Measurements from ENCODE around the gene TICRR. TPM values are rescaled to one million over a fixed set of nuclear protein-coding genes. Genes with fewer than 3 reads are reported as not detected.

The TICRR gene, protein sequence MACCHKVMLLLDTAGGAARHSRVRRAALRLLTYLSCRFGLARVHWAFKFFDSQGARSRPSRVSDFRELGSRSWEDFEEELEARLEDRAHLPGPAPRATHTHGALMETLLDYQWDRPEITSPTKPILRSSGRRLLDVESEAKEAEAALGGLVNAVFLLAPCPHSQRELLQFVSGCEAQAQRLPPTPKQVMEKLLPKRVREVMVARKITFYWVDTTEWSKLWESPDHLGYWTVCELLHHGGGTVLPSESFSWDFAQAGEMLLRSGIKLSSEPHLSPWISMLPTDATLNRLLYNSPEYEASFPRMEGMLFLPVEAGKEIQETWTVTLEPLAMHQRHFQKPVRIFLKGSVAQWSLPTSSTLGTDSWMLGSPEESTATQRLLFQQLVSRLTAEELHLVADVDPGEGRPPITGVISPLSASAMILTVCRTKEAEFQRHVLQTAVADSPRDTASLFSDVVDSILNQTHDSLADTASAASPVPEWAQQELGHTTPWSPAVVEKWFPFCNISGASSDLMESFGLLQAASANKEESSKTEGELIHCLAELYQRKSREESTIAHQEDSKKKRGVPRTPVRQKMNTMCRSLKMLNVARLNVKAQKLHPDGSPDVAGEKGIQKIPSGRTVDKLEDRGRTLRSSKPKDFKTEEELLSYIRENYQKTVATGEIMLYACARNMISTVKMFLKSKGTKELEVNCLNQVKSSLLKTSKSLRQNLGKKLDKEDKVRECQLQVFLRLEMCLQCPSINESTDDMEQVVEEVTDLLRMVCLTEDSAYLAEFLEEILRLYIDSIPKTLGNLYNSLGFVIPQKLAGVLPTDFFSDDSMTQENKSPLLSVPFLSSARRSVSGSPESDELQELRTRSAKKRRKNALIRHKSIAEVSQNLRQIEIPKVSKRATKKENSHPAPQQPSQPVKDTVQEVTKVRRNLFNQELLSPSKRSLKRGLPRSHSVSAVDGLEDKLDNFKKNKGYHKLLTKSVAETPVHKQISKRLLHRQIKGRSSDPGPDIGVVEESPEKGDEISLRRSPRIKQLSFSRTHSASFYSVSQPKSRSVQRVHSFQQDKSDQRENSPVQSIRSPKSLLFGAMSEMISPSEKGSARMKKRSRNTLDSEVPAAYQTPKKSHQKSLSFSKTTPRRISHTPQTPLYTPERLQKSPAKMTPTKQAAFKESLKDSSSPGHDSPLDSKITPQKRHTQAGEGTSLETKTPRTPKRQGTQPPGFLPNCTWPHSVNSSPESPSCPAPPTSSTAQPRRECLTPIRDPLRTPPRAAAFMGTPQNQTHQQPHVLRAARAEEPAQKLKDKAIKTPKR (N-terminal part only)
- 1.7 and 2.2 TPM in 2 replicates for total RNA-seq

DNA sequence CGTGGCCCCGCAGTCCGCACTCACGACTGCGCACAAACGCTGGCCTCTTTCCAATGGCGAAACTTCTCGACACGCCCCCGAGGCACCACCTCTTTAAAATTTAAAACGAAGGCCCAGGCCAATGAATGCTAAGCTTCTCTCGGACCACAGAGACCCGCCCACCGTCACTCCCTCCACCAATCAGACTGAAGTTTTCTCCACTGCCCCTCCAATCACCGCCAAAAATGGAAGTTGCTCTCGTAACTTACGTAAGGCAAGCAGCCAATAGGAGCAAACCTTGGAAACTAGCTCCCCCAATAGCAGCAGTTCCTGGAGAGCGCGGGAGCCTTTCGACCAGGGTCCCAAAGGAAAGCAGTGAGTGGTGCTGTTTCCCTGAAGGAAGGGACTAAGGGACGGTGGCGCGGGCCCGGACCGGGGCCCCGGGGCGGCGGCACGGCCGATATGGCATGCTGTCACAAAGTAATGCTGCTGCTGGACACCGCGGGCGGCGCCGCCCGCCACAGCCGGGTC lies at the start of gene TICRR:
TSS of gene TICRR (plus strand) at position 324 of the 510 bp plus-strand sequence. CDS start at position 442, 118 bp downstream.
- peak within 1 kb of the TSS; percentile 88 for H3K4me3 ChIP-seq (ENCODE audit: low read depth, low read length)
- H3K36me3 ChIP-seq (ENCODE audit: control insufficient read depth, insufficient read depth, low read length) = no peaks in the 10 kb centered on the region
- peak; percentile 99 for DNase-seq (ENCODE audit: low read depth)
- TF ChIP-seq, protein P1, sequence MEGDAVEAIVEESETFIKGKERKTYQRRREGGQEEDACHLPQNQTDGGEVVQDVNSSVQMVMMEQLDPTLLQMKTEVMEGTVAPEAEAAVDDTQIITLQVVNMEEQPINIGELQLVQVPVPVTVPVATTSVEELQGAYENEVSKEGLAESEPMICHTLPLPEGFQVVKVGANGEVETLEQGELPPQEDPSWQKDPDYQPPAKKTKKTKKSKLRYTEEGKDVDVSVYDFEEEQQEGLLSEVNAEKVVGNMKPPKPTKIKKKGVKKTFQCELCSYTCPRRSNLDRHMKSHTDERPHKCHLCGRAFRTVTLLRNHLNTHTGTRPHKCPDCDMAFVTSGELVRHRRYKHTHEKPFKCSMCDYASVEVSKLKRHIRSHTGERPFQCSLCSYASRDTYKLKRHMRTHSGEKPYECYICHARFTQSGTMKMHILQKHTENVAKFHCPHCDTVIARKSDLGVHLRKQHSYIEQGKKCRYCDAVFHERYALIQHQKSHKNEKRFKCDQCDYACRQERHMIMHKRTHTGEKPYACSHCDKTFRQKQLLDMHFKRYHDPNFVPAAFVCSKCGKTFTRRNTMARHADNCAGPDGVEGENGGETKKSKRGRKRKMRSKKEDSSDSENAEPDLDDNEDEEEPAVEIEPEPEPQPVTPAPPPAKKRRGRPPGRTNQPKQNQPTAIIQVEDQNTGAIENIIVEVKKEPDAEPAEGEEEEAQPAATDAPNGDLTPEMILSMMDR (IDR thresholded peaks at IDR 0.05; ENCODE audit: insufficient read depth, low read length, poor library complexity, severe bottlenecking) = no peak
- no peaks in the 10 kb centered on the region for H3K27me3 ChIP-seq (ENCODE audit: control insufficient read depth, insufficient read depth, low read length)

GRCh38 chr15:89526181-89526580 lies 49.1 kb upstream of the TICRR start:
- no peak for DNase-seq (ENCODE audit: low read depth)
- Histone ChIP-seq H3K4me3 (ENCODE audit: low read depth, low read length) (no peak overlapping the region), H3K36me3 (ENCODE audit: control insufficient read depth, insufficient read depth, low read length) (no peaks in the 10 kb centered on the region), H3K27me3 (ENCODE audit: control insufficient read depth, insufficient read depth, low read length) (peaks cover 12% of the 10 kb centered on the region)
- TF ChIP-seq, protein P1 (IDR thresholded peaks at IDR 0.05; ENCODE audit: insufficient read depth, low read length, poor library complexity, severe bottlenecking) = no peak

DNA sequence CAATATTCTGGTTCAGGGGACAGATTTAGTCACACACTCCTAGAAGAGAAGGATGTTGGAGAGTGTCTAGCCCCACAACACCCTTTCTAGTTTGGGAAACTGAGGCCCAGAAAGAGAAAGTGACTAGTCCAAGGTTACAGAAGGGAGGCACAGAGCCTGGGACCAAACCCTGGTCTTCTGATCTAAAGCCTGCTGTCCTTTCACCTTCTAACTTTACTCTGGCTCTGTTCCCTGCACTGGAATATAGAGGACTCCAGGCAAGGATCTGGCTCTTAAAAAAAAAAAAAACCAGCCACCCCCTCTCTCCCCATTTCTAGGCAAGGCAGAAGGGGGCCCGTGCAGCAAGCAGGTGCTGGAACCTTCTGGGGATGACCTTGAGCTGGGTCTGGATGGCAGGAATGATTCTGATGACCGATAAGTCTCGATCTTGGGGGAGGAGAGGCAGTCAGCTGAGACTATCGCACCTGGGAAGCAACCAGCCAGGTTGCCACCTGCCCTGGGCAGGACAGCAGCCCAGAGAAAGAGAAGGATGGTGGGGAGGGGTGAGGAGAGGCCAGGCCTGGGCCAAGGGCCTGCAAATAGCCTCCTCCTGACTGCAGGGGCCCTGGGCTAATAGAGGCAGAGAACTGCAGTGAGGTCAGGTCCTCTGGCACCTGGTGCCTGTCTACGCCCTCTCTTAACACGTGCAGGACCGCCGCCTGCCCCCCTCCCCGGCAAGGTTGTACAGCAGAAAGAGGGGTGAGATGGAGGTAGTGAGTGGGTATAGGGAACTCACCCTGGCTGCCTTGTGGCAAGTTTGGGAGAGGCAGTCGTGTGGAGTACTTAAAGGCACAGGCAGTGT lies 48.4 kb upstream of the TICRR start:
- TF ChIP-seq, protein P1 (IDR thresholded peaks at IDR 0.05; ENCODE audit: insufficient read depth, low read length, poor library complexity, severe bottlenecking) = no peak
- Histone ChIP-seq H3K27me3 (ENCODE audit: control insufficient read depth, insufficient read depth, low read length) (peaks cover 12% of the 10 kb centered on the region), H3K4me3 (ENCODE audit: low read depth, low read length) (no peak overlapping the region), H3K36me3 (ENCODE audit: control insufficient read depth, insufficient read depth, low read length) (no peaks in the 10 kb centered on the region)
- no peak for DNase-seq (ENCODE audit: low read depth)

- no peak for DNase-seq (ENCODE audit: low read depth)
- Histone ChIP-seq H3K4me3 (ENCODE audit: low read depth, low read length) (no peak overlapping the region), H3K36me3 (ENCODE audit: control insufficient read depth, insufficient read depth, low read length) (no peaks in the 10 kb centered on the region), H3K27me3 (ENCODE audit: control insufficient read depth, insufficient read depth, low read length) (peaks cover 8% of the 10 kb centered on the region)
- TF ChIP-seq, protein P1 (IDR thresholded peaks at IDR 0.05; ENCODE audit: insufficient read depth, low read length, poor library complexity, severe bottlenecking) = no peak
These were observed 46.4 kb upstream of the TICRR start for GRCh38 chr15:89528757-89529352.
